GM12878 (cell line): ENCODE measurements around the gene RUNDC1. TPM values are rescaled to one million over a fixed set of nuclear protein-coding genes. Genes with fewer than 3 reads are reported as not detected.

Source experiments
- ATAC-seq: fragments of 200-7000 bp; cut with Tn5 transposase; 3 replicates; pipeline ENCODE4 v1.9.1; 2020; ENCODE audit warnings: mild to moderate bottlenecking, moderate library complexity
- BruUV-seq: library from RNA; stranded (reverse); fragments of 400-500 nt; replicated peaks from 2 replicates; lab custom pipeline; 2021; lab: Mats Ljungman, UMichigan
- CTCF ChIA-PET: fragments of 300-600 bp; sonication (Branson Sonifier 250); formaldehyde crosslinking; extraction: SDS; loops from one replicate; lab custom pipeline; 2021; ENCODE audit warnings: inconsistent platforms; lab: Yijun Ruan, JAX
- POLR2A ChIA-PET: fragments of 350-600 bp; formaldehyde crosslinking; extraction: SDS; loops from one replicate; lab custom pipeline; 2021; ENCODE audit warnings: inconsistent platforms; lab: Charles Lee
- RAD21 ChIA-PET: fragments of 300-600 bp; sonication (Branson Sonifier 250); formaldehyde crosslinking; loops from one replicate; lab custom pipeline; 2023; ENCODE audit warnings: antibody characterized with exemption; ENCODE audit not compliant: unreplicated experiment; lab: Charles Lee
- SMC1A ChIA-PET: fragments of 300-600 bp; sonication (Branson Sonifier 250); formaldehyde crosslinking; loops from one replicate; lab custom pipeline; 2023; ENCODE audit not compliant: unreplicated experiment, uncharacterized antibody; lab: Charles Lee
- DNase-seq: peaks from one replicate; pipeline ENCODE4 v3.0.0-alpha.2; 2011; ENCODE audit warnings: low read depth, low spot score
- FAIRE-seq: peaks from 3 replicates; lab custom pipeline; 2011; peaks lifted over from hg19 to GRCh38; lab: Jason Lieb, UNC
- H2AFZ ChIP-seq: 2 replicates; pipeline ENCODE4 v1.6.0; 2011; ENCODE audit warnings: low read depth, low read length, control low read depth; ENCODE audit not compliant: control insufficient read depth
- H3K27ac ChIP-seq: 2 replicates; pipeline ENCODE4 v1.5.1; 2011; ENCODE audit warnings: control low read depth; ENCODE audit not compliant: control insufficient read depth, insufficient read depth
- H3K27me3 ChIP-seq, 2 experiments: replicated peaks in 1 of 2; 2 replicates each; pipeline versions ENCODE4 v1.6.0 to v1.6.1; 2011; ENCODE audit warnings: low read length in 1 of 2; ENCODE audit not compliant: control insufficient read depth in 2 of 2, insufficient read depth in 2 of 2
- H3K36me3 ChIP-seq, 2 experiments: 2 replicates each; pipeline ENCODE4 v1.5.1; 2011; ENCODE audit warnings: low read length in 1 of 2; ENCODE audit not compliant: control insufficient read depth in 2 of 2, insufficient read depth in 2 of 2
- H3K4me1 ChIP-seq: 2 replicates; pipeline ENCODE4 v1.6.1; 2011; ENCODE audit warnings: mild to moderate bottlenecking, low read length, moderate library complexity, mixed read lengths; ENCODE audit not compliant: control insufficient read depth, insufficient read depth
- H3K4me2 ChIP-seq: 2 replicates; pipeline ENCODE4 v1.6.0; 2011; ENCODE audit warnings: control low read depth; ENCODE audit not compliant: control insufficient read depth, insufficient read depth
- H3K4me3 ChIP-seq: fragments of 200-600 bp; sonication (generic); 2 replicates; pipeline ENCODE4 v1.5.1; 2016
- H3K79me2 ChIP-seq: 2 replicates; pipeline ENCODE4 v1.6.0; 2011; ENCODE audit warnings: low read length; ENCODE audit not compliant: control insufficient read depth, insufficient read depth
- H3K9ac ChIP-seq: 2 replicates; pipeline ENCODE4 v1.8.0; 2011; ENCODE audit warnings: low read length, control low read depth, mixed read lengths; ENCODE audit not compliant: control insufficient read depth, insufficient read depth
- H3K9me3 ChIP-seq: replicated peaks from 3 replicates; pipeline ENCODE4 v1.5.1; 2011; ENCODE audit warnings: mild to moderate bottlenecking, low read length; ENCODE audit not compliant: control insufficient read depth, insufficient read depth
- H4K20me1 ChIP-seq: 2 replicates; pipeline ENCODE4 v1.6.0; 2011; ENCODE audit not compliant: control insufficient read depth, insufficient read depth
- BMI1 ChIP-seq: fragments of 450-650 bp; IDR thresholded peaks from 2 replicates; pipeline ENCODE4 v1.6.1; 2016; ENCODE audit warnings: mild to moderate bottlenecking, moderate library complexity, borderline replicate concordance
- EGR1 ChIP-seq, 2 experiments: IDR thresholded peaks; 1 replicate in 1 of 2; 2 replicates in 1 of 2; pipeline ENCODE4 v1.6.1; 2011 to 2012; ENCODE audit warnings: low read depth in 2 of 2, low read length in 2 of 2, borderline replicate concordance in 1 of 2, mild to moderate bottlenecking in 1 of 2, moderate library complexity in 1 of 2
- EP300 ChIP-seq, 2 experiments: fragments of 150-350 bp in 1 of 2; IDR thresholded peaks; 2 replicates each; pipeline ENCODE4 v1.6.1; 2011 to 2012; ENCODE audit warnings: low read depth in 2 of 2, low read length in 2 of 2, borderline replicate concordance in 1 of 2, improper control_type of control experiment in 1 of 2, inconsistent platforms in 1 of 2; ENCODE audit not compliant: control insufficient read depth in 1 of 2
- NBN ChIP-seq: fragments of 450-650 bp; IDR thresholded peaks from 2 replicates; pipeline ENCODE4 v1.6.1; 2016
- NR2C2 ChIP-seq: IDR thresholded peaks from 2 replicates; pipeline ENCODE4 v1.6.1; 2011; ENCODE audit warnings: borderline replicate concordance, low read depth; ENCODE audit not compliant: control insufficient read depth, insufficient read length
- PBX3 ChIP-seq: IDR thresholded peaks from 2 replicates; pipeline ENCODE4 v1.6.1; 2011; ENCODE audit warnings: mild to moderate bottlenecking, low read depth, low read length, moderate library complexity; ENCODE audit not compliant: insufficient replicate concordance
- SREBF2 ChIP-seq: IDR thresholded peaks from 2 replicates; pipeline ENCODE4 v1.6.1; 2012; ENCODE audit warnings: mild to moderate bottlenecking, low read length
- TCF3 ChIP-seq: IDR thresholded peaks from 2 replicates; pipeline ENCODE4 v1.6.1; 2012; ENCODE audit warnings: low read depth, mild to moderate bottlenecking, low read length, borderline replicate concordance; ENCODE audit not compliant: insufficient read depth
- WGBS: methylation state at CpG from one replicate; pipeline ENCODE4 v1.1.6; 2016; ENCODE audit warnings: low lambda C conversion rate; ENCODE audit not compliant: insufficient replicate concordance, insufficient coverage; ENCODE audit errors: missing lambda C conversion rate; 5-methylcytosine and 5-hydroxymethylcytosine counted together
- in situ Hi-C: fragments of 300-500 bp; cut with MboI; formaldehyde crosslinking; loops from 9 replicates; pipeline ENCODE4 v1.14.3; 2018; ENCODE audit warnings: mixed read lengths
- intact Hi-C: fragments of 100-400 bp; cut with micrococcal nuclease; formaldehyde crosslinking; loops from one replicate; pipeline ENCODE4 v1.14.2; 2022; ENCODE audit not compliant: unreplicated experiment
- polyA plus RNA-seq, 11 experiments: library from polyadenylated mRNA; depleted of rRNA in 4 of 11; unstranded in 6 of 11; stranded (reverse) in 5 of 11; fragments of >200 nt; fragmentation: Nextera tagmentation in 4 of 11; fragmentation: Illumina TruSeq in 1 of 11; extraction: Ambion mirVana in 4 of 11; extraction: Trizol in 1 of 11; gene quantifications; 1 replicate in 1 of 11; 2 replicates in 10 of 11; pipeline versions ENCODE4 v1.2.1 to v1.2.3, GENCODE V29; 2011 to 2016; ENCODE audit warnings: inconsistent platforms in 2 of 11, missing spikeins in 2 of 11, low read depth in 1 of 11
- total RNA-seq, 4 experiments: library from RNA; depleted of rRNA in 3 of 4; stranded (reverse); fragments of >200 nt in 3 of 4; fragmentation: Illumina TruSeq in 1 of 4; extraction: Trizol in 1 of 4; gene quantifications; 2 replicates each; pipeline versions ENCODE4 v1.2.1 to v1.2.3, GENCODE V29; 2013 to 2021

RUNDC1 gene
- total and polyA plus RNA-seq, 10 of the 15 experiments (the other 5 are each of a cell fraction or from before 2014, with no cell fraction given), result 2.9 to 15.6 (median 8.2) TPM

DNA sequence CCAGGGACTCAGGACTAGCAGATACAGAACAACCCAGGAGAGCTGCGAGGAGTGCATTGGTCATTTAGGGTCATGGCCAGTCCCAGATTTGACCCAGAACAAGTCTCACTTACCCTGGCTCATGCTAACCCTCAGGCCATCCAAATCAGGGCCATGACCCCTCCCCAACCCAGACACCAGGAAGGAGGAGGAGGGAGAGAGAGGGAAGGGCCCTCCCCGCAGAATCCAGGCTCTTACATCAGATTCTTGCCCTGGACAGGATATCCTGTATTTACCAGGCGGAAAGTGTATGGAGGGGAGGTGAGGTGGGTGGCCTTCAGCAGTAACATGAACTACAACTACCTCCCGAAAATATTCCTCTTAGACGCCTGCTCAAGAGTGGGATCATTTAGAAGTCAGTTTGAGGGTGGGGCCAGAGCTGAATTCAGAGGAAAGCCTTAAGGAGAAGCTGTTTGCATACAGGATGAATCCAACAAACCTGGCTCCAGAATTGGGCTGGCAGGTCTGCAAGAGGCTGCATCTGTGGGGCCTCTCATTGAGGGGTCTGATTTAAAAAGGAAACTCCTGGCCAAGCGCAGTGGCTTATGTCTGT, 39.8 kb downstream of the RUNDC1 start:
- in situ Hi-C loops (loop anchor here (10.0 kb wide), 1 partner anchor 195 kb away; the partner anchor contains the start of gene TMEM106A), intact Hi-C loops (loop anchor here (5.0 kb wide), 1 partner anchor 312 kb away; no protein-coding TSS in a partner anchor)
- RAD21 ChIA-PET, result no interaction called here
- no peak overlapping the region for H3K9ac ChIP-seq
- H3K4me2 ChIP-seq, result no peak overlapping the region
- no TSS peak for BruUV-seq
- 83% methylated on average over 6 of the region's 6 CpGs for WGBS
- FAIRE-seq (no peak), ATAC-seq (no peak), DNase-seq (no peak)
- H3K4me1 ChIP-seq, result peaks cover 10% of the 10 kb centered on the region; the same call in 1 of the 2 replicates
- SMC1A ChIA-PET, result interaction anchor here (1.2 kb wide), 1 partner anchor 13 kb away, joined by 3 read pairs; the partner anchor contains the start of gene IFI35
- no peaks in the 10 kb centered on the region for H3K79me2 ChIP-seq
- no peak overlapping the region for H3K27ac ChIP-seq
- no peaks in the 10 kb centered on the region for H3K27me3 ChIP-seq
- TF ChIP-seq EP300 (IDR thresholded peaks at IDR 0.05; ENCODE audit: borderline replicate concordance in 1 of 2, control insufficient read depth in 1 of 2, low read depth in 2 of 2, low read length in 2 of 2), result no peak
- TF ChIP-seq SREBF2, result no peak
- TF ChIP-seq BMI1, result no peak
- no peak for TF ChIP-seq TCF3
- TF ChIP-seq NBN, result no peak
- no peak for TF ChIP-seq EGR1 (IDR thresholded peaks at IDR 0.05; ENCODE audit: borderline replicate concordance in 1 of 2, low read depth in 2 of 2, low read length in 2 of 2)
- no peak for TF ChIP-seq PBX3
- TF ChIP-seq NR2C2, result no peak
- H2AFZ ChIP-seq, result no peak overlapping the region
- POLR2A ChIA-PET, result no interaction called here
- H3K9me3 ChIP-seq, result no peaks in the 10 kb centered on the region
- H4K20me1 ChIP-seq, result no peaks in the 10 kb centered on the region
- CTCF ChIA-PET, result no interaction called here
- no peak overlapping the region for H3K4me3 ChIP-seq
- no peaks in the 10 kb centered on the region for H3K36me3 ChIP-seq
